ENCODE results near the gene GUCY2C.

GRCh38 chr12:14589169-14590004 is 107.0 kb downstream of the GUCY2C start:
- TF ChIP-seq CTCF (IDR thresholded peaks at IDR 0.05) (no peak), EZH2 (IDR thresholded peaks at IDR 0.05; ENCODE audit: borderline replicate concordance, insufficient read depth, low read depth, low read length, poor library complexity, severe bottlenecking) (no peak)
